NCI-H146 (cell line): ENCODE data around the gene LTBP2.
"Not testable (repeated sequence)": the region's sequence is repeated elsewhere in the genome, so short reads cannot be mapped to it uniquely, and the experiment has no call there.

Experiments used
- DNase-seq: peaks from one replicate; lab custom pipeline; 2025; lab: John Stamatoyannopoulos, UW

LTBP2 gene

GRCh38 chr14:74551001-74551400 lies 61.0 kb downstream of the LTBP2 start:
- DNase-seq, result no peak

GRCh38 chr14:74550071-74550470 lies 62.0 kb downstream of the LTBP2 start:
- DNase-seq, result no peak

GRCh38 chr14:74549588-74549987 lies 62.4 kb downstream of the LTBP2 start:
- DNase-seq, result no peak

- DNase-seq, result no peak
These were observed 63.2 kb downstream of the LTBP2 start for GRCh38 chr14:74548881-74549280.

- DNase-seq, result no peak
These were observed 64.6 kb downstream of the LTBP2 start for GRCh38 chr14:74547331-74547927.

- no peak for DNase-seq
These were observed 65.6 kb downstream of the LTBP2 start for GRCh38 chr14:74546416-74546815.

- DNase-seq, result no peak
These were observed 66.7 kb downstream of the LTBP2 start for GRCh38 chr14:74545386-74545785.

GRCh38 chr14:74543771-74544438 lies 68.1 kb downstream of the LTBP2 start:
- no peak for DNase-seq

- no peak for DNase-seq
These were observed 69.9 kb downstream of the LTBP2 start for GRCh38 chr14:74542056-74542685.

- no peak for DNase-seq
These were observed 70.8 kb downstream of the LTBP2 start for GRCh38 chr14:74541225-74541624.

GRCh38 chr14:74539503-74539902 lies 72.5 kb downstream of the LTBP2 start:
- DNase-seq, result no peak

- no peak for DNase-seq
These were observed 73.3 kb downstream of the LTBP2 start for GRCh38 chr14:74538411-74539391.

- DNase-seq, result not testable (repeated sequence)
These were observed 75.7 kb downstream of the LTBP2 start for GRCh38 chr14:74536336-74536735.

GRCh38 chr14:74535756-74536325 lies 76.2 kb downstream of the LTBP2 start:
- no peak for DNase-seq

- DNase-seq, result no peak
These were observed 78.5 kb downstream of the LTBP2 start for GRCh38 chr14:74533576-74533975.

- DNase-seq, result no peak
These were observed 79.8 kb downstream of the LTBP2 start for GRCh38 chr14:74532246-74532645.

GRCh38 chr14:74531467-74531866 lies 80.6 kb downstream of the LTBP2 start:
- DNase-seq, result no peak

GRCh38 chr14:74531006-74531405 lies 81.0 kb downstream of the LTBP2 start:
- no peak for DNase-seq

- DNase-seq, result no peak
These were observed 83.2 kb downstream of the LTBP2 start for GRCh38 chr14:74528886-74529285.

- DNase-seq, result no peak
These were observed 83.6 kb downstream of the LTBP2 start for GRCh38 chr14:74528406-74528805.

- DNase-seq, result no peak
These were observed 84.2 kb downstream of the LTBP2 start for GRCh38 chr14:74527736-74528280.
